IgD-negative memory B cell (primary cell): Measurements from ENCODE around the gene NAT10. TPM values are rescaled to one million over a fixed set of nuclear protein-coding genes. Genes with fewer than 3 reads are reported as not detected.

Experiments used
- H3K27ac Mint-ChIP-seq, 3 donors: one replicate each; pipeline ENCODE4 v1.8.0; 2020 to 2022; ENCODE audit warnings: mild to moderate bottlenecking in 3 of 3, mixed read lengths in 3 of 3, moderate library complexity in 1 of 3
- H3K27me3 Mint-ChIP-seq: one replicate; pipeline ENCODE4 v1.8.0; 2021; ENCODE audit warnings: mixed read lengths
- H3K36me3 Mint-ChIP-seq: one replicate; pipeline ENCODE4 v1.8.0; 2020; ENCODE audit warnings: mild to moderate bottlenecking, mixed read lengths
- H3K4me1 Mint-ChIP-seq, 3 donors: one replicate each; pipeline ENCODE4 v1.8.0; 2020 to 2022; ENCODE audit warnings: mixed read lengths in 3 of 3, mild to moderate bottlenecking in 1 of 3
- H3K4me3 Mint-ChIP-seq, 4 donors: one replicate each; pipeline ENCODE4 v1.8.0; 2020 to 2022; ENCODE audit warnings: mild to moderate bottlenecking in 4 of 4, mixed read lengths in 4 of 4, moderate library complexity in 3 of 4
- H3K9me3 Mint-ChIP-seq, 3 donors: one replicate each; pipeline ENCODE4 v1.8.0; 2020 to 2021; ENCODE audit warnings: mixed read lengths in 3 of 3, mild to moderate bottlenecking in 1 of 3
- polyA plus RNA-seq: library from polyadenylated mRNA; unstranded; fragments of 300-500 nt; fragmentation: Illumina TruSeq; gene quantifications from one replicate; pipeline ENCODE4 v1.2.3, GENCODE V29; 2021

The NAT10 gene
- polyA plus RNA-seq, 1 donor from 2014 or later: 35.7 TPM

DNA sequence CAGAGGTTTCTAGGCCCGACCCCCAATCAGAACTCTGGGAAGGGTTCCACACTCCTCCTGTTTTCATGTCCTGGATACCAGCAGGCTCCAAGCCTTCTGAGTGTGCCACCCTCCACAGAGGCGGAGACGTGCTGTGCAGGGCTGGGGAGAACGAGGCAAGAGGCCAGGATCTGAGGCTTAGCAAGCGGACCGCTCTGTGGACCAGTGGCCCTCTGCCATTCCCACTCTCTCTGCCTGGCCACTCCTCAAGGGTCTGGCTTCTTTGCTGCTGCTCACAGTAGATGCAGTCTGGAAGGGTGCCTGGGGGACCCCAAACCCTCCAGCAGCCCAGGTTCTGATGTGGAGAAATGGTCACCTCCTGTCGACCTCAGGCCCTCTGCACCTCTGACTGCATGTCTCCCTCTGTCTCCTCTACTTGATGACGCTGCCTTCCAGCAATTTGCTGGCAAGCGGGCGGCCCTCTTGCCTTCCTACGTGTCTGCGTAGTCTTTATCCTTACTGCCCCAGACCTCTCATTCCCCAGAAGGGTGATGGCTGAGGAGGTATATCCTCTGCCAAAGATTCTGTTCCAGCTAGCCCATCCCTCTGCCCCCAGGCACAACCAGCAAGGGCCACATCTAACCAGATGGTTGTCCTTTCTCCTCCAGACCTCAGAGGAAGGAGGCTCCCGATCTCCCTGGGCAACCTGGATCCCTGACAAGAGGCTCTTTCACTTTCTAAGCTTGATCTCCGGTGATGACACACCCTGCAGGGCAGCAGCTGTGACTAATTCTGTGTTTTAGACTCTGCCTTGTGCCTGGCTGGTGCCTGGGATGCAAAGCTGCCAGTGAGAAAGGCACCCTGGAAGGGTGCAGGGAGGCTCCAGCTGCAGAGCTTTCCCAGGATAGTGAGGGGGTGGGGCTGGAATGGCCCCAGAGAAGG, 87.3 kb downstream of the NAT10 start:
- peaks cover 0 to 1% (median 0%) of the 10 kb centered on the region in 3 donors for H3K9me3 Mint-ChIP-seq
- no peak overlapping the region for H3K4me3 Mint-ChIP-seq
- no peaks in the 10 kb centered on the region for H3K27me3 Mint-ChIP-seq
- peaks cover 4 to 6% (median 5%) of the 10 kb centered on the region in 3 donors for H3K4me1 Mint-ChIP-seq
- peaks cover 4% of the 10 kb centered on the region for H3K36me3 Mint-ChIP-seq
- no peak overlapping the region for H3K27ac Mint-ChIP-seq

DNA sequence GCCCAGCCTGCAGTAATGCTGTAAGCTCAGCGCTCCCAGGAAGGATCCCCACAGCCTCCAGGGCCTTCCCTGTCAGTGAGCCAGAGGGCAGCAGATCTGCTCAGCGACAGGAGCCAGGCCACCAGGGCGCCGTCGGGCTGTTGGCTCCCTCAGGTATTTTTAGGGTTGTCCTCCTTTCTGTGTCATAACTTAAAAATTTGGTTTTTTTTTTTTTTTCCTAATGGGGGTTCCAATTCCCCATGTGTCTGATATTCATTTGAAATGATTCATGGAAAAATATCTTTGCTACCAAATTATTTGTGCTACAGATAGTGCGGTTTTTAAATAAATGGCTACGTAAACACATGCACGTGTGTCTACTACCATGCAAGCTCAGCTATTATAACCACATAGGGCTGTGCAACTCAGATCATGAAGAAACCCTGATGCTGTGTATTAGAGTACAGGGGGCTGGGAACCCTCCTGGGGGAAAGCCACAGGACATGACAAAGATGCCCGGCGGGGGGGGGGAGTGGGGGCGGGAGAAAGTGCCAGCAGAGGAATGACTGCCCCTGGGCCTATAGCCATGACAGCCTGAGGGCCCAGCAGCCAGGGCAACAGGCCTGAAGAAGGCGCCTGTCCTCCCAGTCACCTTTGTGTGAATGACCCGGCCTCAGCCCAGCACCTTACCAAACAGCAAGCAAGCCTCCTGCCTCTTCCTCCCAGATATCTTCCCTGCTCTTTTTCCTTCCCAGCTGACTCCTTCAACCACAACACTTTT, 89.3 kb downstream of the NAT10 start:
- Mint-ChIP-seq H3K27ac (no peak overlapping the region), H3K36me3 (peaks cover 4% of the 10 kb centered on the region), H3K4me3 (no peak overlapping the region), H3K4me1 (peaks cover 3 to 5% (median 4%) of the 10 kb centered on the region in 3 donors), H3K27me3 (no peaks in the 10 kb centered on the region), H3K9me3 (peaks cover 0 to 1% (median 0%) of the 10 kb centered on the region in 3 donors)

Other genes with a start within 250 kb of the NAT10 start
- 11.4 TPM for gene LMO2, start 213.6 kb upstream of the NAT10 start, polyA plus RNA-seq
- gene CAPRIN1, start 53.9 kb upstream of the NAT10 start, polyA plus RNA-seq: 63.5 TPM